HG03135 (cell line): ENCODE measurements around the gene ZNF117.
"Not testable (repeated sequence)": the region's sequence is repeated elsewhere in the genome, so short reads cannot be mapped to it uniquely, and the experiment has no call there.

Experiments used
- ATAC-seq: cut with Tn5 transposase; IDR thresholded peaks from one replicate; pipeline ENCODE4 v1.9.1; 2021; ENCODE audit warnings: mild to moderate bottlenecking, moderate library complexity; ENCODE audit not compliant: unreplicated experiment

Gene ZNF117

GRCh38 chr7:64928252-64929187 is 62.3 kb downstream of the ZNF117 start:
- ATAC-seq, result not testable (repeated sequence)
